Neural progenitor cell (in vitro differentiated cells): ENCODE data around the gene SLC3A2.

ENCODE experiments used
- EZH2 ChIP-seq: fragments of 200-600 bp; sonication (generic); IDR thresholded peaks from 2 replicates; pipeline ENCODE4 v1.6.1; 2017; ENCODE audit warnings: antibody characterized with exemption, mild to moderate bottlenecking, moderate library complexity
- EZH2phosphoT487 ChIP-seq: fragments of 200-600 bp; sonication (generic); IDR thresholded peaks from 2 replicates; pipeline ENCODE4 v1.6.1; 2017; ENCODE audit warnings: antibody characterized with exemption
- TF ChIP-seq, protein P1 (sequence below): fragments of 200-600 bp; sonication (generic); IDR thresholded peaks from 2 replicates; pipeline ENCODE4 v1.5.1; 2017; ENCODE audit warnings: antibody characterized with exemption, mild to moderate bottlenecking

DNA sequence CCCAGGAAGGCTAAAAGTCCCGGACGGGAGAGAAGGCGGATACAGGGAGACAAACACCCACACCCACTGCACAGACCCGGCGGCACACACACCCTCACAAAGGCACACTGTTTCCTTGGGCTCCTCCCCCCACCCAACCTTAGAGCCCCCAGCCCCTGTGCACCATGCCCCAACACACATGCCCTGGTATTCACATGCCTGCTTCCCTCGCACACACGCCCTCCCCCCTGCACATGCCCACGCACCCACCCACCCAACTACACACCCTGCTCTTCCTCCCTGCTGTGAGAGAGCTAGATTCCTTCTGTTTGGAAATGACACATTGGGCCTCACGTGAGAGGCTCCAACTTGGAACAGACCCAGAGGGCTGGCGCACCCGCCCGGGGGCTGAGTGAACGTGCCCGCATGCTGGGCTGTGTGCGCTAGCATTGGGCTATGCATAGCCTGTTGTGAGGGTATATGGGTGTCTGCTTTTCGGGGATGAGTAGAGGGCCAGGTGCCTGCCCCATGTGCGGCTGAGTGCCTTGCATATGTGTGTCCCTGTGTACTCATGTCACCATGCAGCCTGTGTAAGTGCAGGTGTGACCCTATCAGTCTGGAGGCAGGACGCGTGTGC, 41.0 kb downstream of the SLC3A2 start:
- TF ChIP-seq, protein P1, sequence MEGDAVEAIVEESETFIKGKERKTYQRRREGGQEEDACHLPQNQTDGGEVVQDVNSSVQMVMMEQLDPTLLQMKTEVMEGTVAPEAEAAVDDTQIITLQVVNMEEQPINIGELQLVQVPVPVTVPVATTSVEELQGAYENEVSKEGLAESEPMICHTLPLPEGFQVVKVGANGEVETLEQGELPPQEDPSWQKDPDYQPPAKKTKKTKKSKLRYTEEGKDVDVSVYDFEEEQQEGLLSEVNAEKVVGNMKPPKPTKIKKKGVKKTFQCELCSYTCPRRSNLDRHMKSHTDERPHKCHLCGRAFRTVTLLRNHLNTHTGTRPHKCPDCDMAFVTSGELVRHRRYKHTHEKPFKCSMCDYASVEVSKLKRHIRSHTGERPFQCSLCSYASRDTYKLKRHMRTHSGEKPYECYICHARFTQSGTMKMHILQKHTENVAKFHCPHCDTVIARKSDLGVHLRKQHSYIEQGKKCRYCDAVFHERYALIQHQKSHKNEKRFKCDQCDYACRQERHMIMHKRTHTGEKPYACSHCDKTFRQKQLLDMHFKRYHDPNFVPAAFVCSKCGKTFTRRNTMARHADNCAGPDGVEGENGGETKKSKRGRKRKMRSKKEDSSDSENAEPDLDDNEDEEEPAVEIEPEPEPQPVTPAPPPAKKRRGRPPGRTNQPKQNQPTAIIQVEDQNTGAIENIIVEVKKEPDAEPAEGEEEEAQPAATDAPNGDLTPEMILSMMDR, result no peak
- no peak for TF ChIP-seq EZH2phosphoT487
- no peak for TF ChIP-seq EZH2
